Subcutaneous adipose tissue (tissue), 4 donors: Measurements from ENCODE around the gene FOSB. TPM values are rescaled to one million over a fixed set of nuclear protein-coding genes. Genes with fewer than 3 reads are reported as not detected.

Experiments
- CTCF ChIP-seq: fragments of 450-650 bp; IDR thresholded peaks from one replicate; pipeline ENCODE4 v1.5.1; 2016; ENCODE audit warnings: low read depth, mild to moderate bottlenecking, control low read depth, antibody characterized with exemption, moderate library complexity
- total RNA-seq, 4 donors: library from RNA; depleted of rRNA; stranded (reverse); fragments of >200 nt; gene quantifications; one replicate each; pipeline ENCODE4 v1.1.0, GENCODE V29; 2016

The FOSB gene
- total RNA-seq, 4 donors from 2014 or later, result 1.8 to 14.5 (median 2.4) TPM

GRCh38 chr19:45439569-45440258 lies 28.1 kb upstream of the FOSB start:
- TF ChIP-seq CTCF, result no peak

DNA sequence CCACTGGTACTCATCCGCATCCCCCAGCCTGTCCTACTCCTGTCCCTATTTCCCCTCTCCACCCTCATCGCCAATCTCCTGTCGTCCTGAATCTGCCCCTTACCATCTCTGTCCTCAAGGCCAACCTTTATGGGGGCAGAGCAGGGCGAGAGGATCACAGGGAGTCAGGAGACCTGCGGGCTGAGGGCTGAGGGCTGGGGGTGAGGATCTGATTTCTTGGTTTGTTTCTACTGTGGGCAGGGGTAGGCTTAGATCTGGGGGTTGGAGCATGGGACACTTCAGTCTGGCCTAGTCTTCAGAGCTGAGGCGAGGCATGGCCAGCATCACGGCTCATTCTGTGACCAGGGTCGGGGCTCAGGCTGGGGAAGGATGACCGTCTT lies 27.5 kb upstream of the FOSB start:
- no peak for TF ChIP-seq CTCF

DNA sequence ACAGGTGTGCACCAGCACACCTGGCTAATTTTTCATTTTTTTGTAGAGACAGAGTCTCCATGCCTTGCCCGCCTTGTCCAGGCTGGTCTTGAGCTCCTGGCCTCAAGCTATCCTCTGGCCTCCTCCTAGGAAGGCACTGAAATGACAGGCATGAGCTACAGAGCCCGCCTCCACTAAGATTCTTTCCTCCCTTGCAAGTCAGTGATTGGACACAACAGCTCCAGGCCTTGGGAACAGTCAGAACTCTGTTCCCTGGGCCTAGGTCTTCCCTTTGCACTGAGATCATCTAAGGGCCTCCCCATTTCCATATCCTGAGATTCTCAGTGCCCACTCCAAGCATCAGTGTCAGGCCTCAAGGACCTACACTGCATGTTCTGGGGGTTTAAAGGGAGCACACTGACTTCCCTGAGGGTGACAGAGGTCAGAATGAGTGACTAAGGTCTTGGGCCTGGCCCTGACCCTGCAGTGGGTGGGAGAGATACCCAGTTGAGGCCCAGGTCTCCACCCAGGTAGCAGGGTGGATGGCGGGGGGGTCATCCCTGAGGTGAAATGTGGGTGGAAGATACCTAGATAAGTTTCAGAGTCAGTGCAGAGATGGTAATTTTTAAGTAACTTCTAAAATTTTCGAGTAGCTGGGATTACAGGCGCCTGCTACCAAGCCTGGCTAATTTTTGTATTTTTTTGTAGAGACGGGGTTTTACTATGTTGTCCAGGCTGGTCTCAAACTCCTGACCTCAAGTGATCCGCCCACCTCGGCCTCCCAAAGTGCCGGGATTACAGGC lies 26.7 kb upstream of the FOSB start:
- TF ChIP-seq CTCF, result no peak

- no peak for TF ChIP-seq CTCF
Measured at GRCh38 chr19:45442408-45442777, 25.4 kb upstream of the FOSB start.

- no peak for TF ChIP-seq CTCF
Measured at GRCh38 chr19:45442778-45443461, 24.9 kb upstream of the FOSB start.

DNA sequence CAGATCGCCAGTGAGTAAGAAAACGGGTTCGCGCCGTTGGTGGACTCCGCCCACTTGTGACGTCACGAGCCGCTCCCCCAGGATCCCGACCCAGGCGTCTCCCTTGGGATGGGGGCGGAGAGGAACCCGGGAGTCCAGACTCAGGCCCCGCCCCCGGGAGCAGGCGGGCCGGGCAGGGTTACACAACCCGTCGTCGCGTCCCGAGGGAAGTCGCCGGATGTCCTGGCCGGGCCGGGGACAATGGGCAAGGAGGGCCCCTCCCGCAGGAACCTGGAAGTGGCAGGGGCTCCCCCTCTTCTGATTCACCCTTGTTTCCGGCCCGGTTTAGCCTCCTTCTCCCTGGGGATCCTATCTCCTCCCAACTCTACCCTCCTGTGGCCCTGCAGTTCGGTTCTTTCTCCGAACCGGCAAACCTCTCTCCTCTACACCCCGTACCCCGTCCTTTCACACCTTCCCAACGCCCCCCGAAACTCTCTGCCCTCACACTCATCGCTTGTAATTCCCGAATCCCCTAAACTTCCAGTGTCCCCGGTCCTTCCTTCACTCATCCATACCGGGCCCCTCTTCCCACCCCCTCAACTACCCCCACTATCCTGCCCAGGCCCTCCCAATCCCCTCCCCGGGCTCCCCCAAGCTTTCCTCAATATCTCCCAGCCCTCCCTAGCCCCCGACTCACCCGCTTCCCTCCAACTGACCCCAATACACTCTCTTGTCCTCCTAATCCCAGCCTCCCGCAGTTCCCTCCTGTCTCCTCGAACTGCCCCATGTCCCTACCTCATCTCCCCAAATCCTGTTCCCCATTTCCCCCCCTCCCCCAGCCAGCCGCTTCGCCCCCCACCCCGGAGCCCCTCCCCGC lies 24.1 kb upstream of the FOSB start:
- TF ChIP-seq CTCF, result no peak
